OCI-LY3 (cell line): ENCODE data around the gene USHBP1.

Experiments used
- EZH2phosphoT487 ChIP-seq: fragments of 200-600 bp; shearing (Covaris generic); IDR thresholded peaks from 2 replicates; pipeline ENCODE4 v1.6.1; 2018; ENCODE audit warnings: antibody characterized with exemption, mixed run types, low read depth
- TF ChIP-seq, protein P1 (sequence below): fragments of 200-600, 300-600 bp; sonication (generic); IDR thresholded peaks from 2 replicates; pipeline ENCODE4 v1.5.1; 2014; ENCODE audit warnings: antibody characterized with exemption, low read length, low read depth

DNA sequence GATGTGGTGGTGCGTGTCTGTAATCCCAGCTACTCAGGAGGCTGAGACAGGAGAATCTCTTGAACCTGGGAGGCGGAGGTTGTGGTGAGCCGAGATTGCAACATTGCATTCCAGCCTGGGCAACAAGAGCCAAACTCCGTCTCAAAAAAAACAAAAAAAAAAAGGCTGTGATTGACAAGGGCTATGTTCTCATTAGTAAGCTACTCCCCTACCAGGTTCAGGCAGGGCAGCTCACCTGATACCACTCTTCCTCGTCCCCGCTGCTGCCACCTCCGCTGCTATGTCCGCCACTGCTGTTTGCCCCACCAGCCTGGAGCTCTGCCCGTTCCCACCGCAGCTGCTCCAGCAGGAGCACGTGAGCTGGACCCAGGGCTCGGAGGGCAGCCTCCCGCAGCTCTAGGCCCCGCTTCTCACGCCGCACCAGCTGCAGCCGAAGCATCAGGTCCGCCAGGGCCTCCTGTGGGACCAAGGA lies 9.4 kb downstream of the USHBP1 start:
- TF ChIP-seq, protein P1, sequence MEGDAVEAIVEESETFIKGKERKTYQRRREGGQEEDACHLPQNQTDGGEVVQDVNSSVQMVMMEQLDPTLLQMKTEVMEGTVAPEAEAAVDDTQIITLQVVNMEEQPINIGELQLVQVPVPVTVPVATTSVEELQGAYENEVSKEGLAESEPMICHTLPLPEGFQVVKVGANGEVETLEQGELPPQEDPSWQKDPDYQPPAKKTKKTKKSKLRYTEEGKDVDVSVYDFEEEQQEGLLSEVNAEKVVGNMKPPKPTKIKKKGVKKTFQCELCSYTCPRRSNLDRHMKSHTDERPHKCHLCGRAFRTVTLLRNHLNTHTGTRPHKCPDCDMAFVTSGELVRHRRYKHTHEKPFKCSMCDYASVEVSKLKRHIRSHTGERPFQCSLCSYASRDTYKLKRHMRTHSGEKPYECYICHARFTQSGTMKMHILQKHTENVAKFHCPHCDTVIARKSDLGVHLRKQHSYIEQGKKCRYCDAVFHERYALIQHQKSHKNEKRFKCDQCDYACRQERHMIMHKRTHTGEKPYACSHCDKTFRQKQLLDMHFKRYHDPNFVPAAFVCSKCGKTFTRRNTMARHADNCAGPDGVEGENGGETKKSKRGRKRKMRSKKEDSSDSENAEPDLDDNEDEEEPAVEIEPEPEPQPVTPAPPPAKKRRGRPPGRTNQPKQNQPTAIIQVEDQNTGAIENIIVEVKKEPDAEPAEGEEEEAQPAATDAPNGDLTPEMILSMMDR: no peak
- no peak for TF ChIP-seq EZH2phosphoT487
